MM.1S (cell line): ENCODE measurements around the gene PPIP5K1.

Source experiments
- DNase-seq: peaks from one replicate; pipeline ENCODE4 v3.0.0-alpha.2; 2015
- H2AFZ ChIP-seq: fragments of 300-600 bp; sonication (generic); 2 replicates; pipeline ENCODE4 v1.6.0; 2016; ENCODE audit warnings: antibody characterized with exemption, low read length
- H3F3A ChIP-seq: fragments of 300-600 bp; sonication (generic); 2 replicates; pipeline ENCODE4 v1.6.1; 2016; ENCODE audit warnings: mild to moderate bottlenecking, antibody characterized with exemption, low read length, moderate library complexity, mixed read lengths; ENCODE audit not compliant: insufficient read depth
- H3K27ac ChIP-seq: fragments of 300-600 bp; sonication (generic); 2 replicates; pipeline ENCODE4 v1.5.1; 2016; ENCODE audit warnings: mild to moderate bottlenecking, low read length
- H3K27me3 ChIP-seq: fragments of 300-600 bp; sonication (generic); replicated peaks from 2 replicates; pipeline ENCODE4 v1.6.0; 2016; ENCODE audit warnings: low read length; ENCODE audit not compliant: insufficient read depth
- H3K36me3 ChIP-seq: fragments of 300-600 bp; sonication (generic); replicated peaks from 2 replicates; pipeline ENCODE4 v1.6.1; 2016; ENCODE audit warnings: mild to moderate bottlenecking, low read length, mixed read lengths; ENCODE audit not compliant: insufficient read depth
- H3K4me1 ChIP-seq: fragments of 300-600 bp; sonication (generic); 2 replicates; pipeline ENCODE4 v1.6.1; 2016; ENCODE audit warnings: low read length, mixed read lengths
- H3K4me2 ChIP-seq: fragments of 300-600 bp; sonication (generic); 2 replicates; pipeline ENCODE4 v1.6.0; 2016; ENCODE audit warnings: low read depth, low read length
- H3K4me3 ChIP-seq: fragments of 300-600 bp; sonication (generic); 2 replicates; pipeline ENCODE4 v1.5.1; 2016; ENCODE audit warnings: low read length, mixed read lengths
- H3K79me2 ChIP-seq: fragments of 300-600 bp; sonication (generic); 2 replicates; pipeline ENCODE4 v1.6.1; 2016; ENCODE audit warnings: mixed run types, low read length, mixed read lengths
- H3K9ac ChIP-seq: fragments of 300-600 bp; sonication (generic); 2 replicates; pipeline ENCODE4 v1.6.1; 2016; ENCODE audit warnings: low read length, mixed read lengths
- H3K9me2 ChIP-seq: fragments of 300-600 bp; sonication (generic); replicated peaks from 2 replicates; pipeline ENCODE4 v1.6.1; 2016; ENCODE audit warnings: mild to moderate bottlenecking, low read length, mixed read lengths; ENCODE audit not compliant: insufficient read depth
- H3K9me3 ChIP-seq: fragments of 300-600 bp; sonication (generic); replicated peaks from 2 replicates; pipeline ENCODE4 v1.6.1; 2016; ENCODE audit warnings: mild to moderate bottlenecking, low read length, mixed read lengths; ENCODE audit not compliant: insufficient read depth
- H4K20me1 ChIP-seq: fragments of 300-600 bp; sonication (generic); 2 replicates; pipeline ENCODE4 v1.6.1; 2016; ENCODE audit warnings: mild to moderate bottlenecking, low read length, moderate library complexity, mixed read lengths; ENCODE audit not compliant: insufficient read depth
- CTCF ChIP-seq: fragments of 300-600 bp; sonication (generic); IDR thresholded peaks from 2 replicates; pipeline ENCODE4 v1.5.1; 2016; ENCODE audit warnings: antibody characterized with exemption, low read length, mixed read lengths
- EZH2 ChIP-seq: fragments of 300-600 bp; sonication (generic); optimal IDR thresholded peaks from 2 replicates; pipeline ENCODE3; 2017; ENCODE audit warnings: low read depth, mild to moderate bottlenecking, antibody characterized with exemption, low read length, mixed read lengths
- EZH2phosphoT487 ChIP-seq: fragments of 300-600 bp; sonication (generic); IDR thresholded peaks from 2 replicates; pipeline ENCODE4 v1.6.1; 2018; ENCODE audit warnings: antibody characterized with exemption, low read length

Gene PPIP5K1

GRCh38 chr15:43544266-43544665 is 45.7 kb downstream of the PPIP5K1 start:
- Histone ChIP-seq H3K4me2 (no peak overlapping the region), H3K9me3 (no peaks in the 10 kb centered on the region), H4K20me1 (no peaks in the 10 kb centered on the region), H3K36me3 (no peaks in the 10 kb centered on the region), H3K27ac (no peak overlapping the region), H3F3A (no peaks in the 10 kb centered on the region), H3K27me3 (no peaks in the 10 kb centered on the region), H3K4me3 (no peak overlapping the region), H3K9ac (no peak overlapping the region), H3K79me2 (no peaks in the 10 kb centered on the region), H2AFZ (no peak overlapping the region), H3K9me2 (no peaks in the 10 kb centered on the region), H3K4me1 (no peaks in the 10 kb centered on the region)
- DNase-seq = no peak
- no peak for TF ChIP-seq EZH2
- TF ChIP-seq CTCF = no peak
- TF ChIP-seq EZH2phosphoT487 = no peak

DNA sequence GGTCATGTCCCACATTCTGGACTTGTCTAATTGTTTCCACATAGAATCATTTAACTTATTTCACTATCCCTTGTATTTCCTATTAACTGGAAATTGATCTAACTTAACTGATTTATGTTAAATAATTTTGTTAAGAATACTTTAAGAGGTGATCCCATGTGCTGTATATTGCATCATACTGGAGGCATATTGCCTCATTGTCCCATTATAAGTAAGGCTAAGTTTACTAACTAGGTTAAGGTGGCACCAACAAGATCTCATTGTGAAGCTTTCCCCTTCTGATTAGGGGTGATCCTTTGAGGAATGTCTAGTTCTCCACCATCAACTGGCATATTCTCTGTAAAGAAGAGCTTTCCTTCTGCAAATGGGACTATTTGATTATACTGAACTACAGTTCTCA is 48.2 kb downstream of the PPIP5K1 start:
- no peaks in the 10 kb centered on the region for H3K9me3 ChIP-seq
- no peaks in the 10 kb centered on the region for H3F3A ChIP-seq
- H4K20me1 ChIP-seq = no peaks in the 10 kb centered on the region
- no peaks in the 10 kb centered on the region for H3K79me2 ChIP-seq
- no peak overlapping the region for H3K27ac ChIP-seq
- no peak overlapping the region for H3K4me3 ChIP-seq
- H3K9ac ChIP-seq = no peak overlapping the region
- H2AFZ ChIP-seq = no peak overlapping the region
- H3K27me3 ChIP-seq = no peaks in the 10 kb centered on the region
- no peaks in the 10 kb centered on the region for H3K9me2 ChIP-seq
- no peak overlapping the region for H3K4me2 ChIP-seq
- no peak for TF ChIP-seq EZH2phosphoT487
- no peak for TF ChIP-seq EZH2
- TF ChIP-seq CTCF = no peak
- H3K4me1 ChIP-seq = no peaks in the 10 kb centered on the region
- no peak for DNase-seq
- no peaks in the 10 kb centered on the region for H3K36me3 ChIP-seq

GRCh38 chr15:43538091-43538490 is 51.9 kb downstream of the PPIP5K1 start:
- H2AFZ ChIP-seq = no peak overlapping the region
- H3K36me3 ChIP-seq = no peaks in the 10 kb centered on the region
- H3K9me3 ChIP-seq = no peaks in the 10 kb centered on the region
- DNase-seq = no peak
- H3K4me3 ChIP-seq = no peak overlapping the region
- no peaks in the 10 kb centered on the region for H3K27me3 ChIP-seq
- no peaks in the 10 kb centered on the region for H3F3A ChIP-seq
- H3K4me2 ChIP-seq = no peak overlapping the region
- H4K20me1 ChIP-seq = no peaks in the 10 kb centered on the region
- no peak for TF ChIP-seq EZH2phosphoT487
- TF ChIP-seq EZH2 = no peak
- no peak for TF ChIP-seq CTCF
- no peaks in the 10 kb centered on the region for H3K9me2 ChIP-seq
- no peak overlapping the region for H3K27ac ChIP-seq
- H3K79me2 ChIP-seq = no peaks in the 10 kb centered on the region
- H3K4me1 ChIP-seq = no peaks in the 10 kb centered on the region
- no peak overlapping the region for H3K9ac ChIP-seq
